Calu3 (cell line): ENCODE measurements around the gene DNAH9. TPM values are rescaled to one million over a fixed set of nuclear protein-coding genes. Genes with fewer than 3 reads are reported as not detected.

Experiments
- BruUV-seq: library from RNA; stranded (reverse); fragments of 400-500 nt; replicated peaks from 2 replicates; lab custom pipeline; 2021; lab: Mats Ljungman, UMichigan
- CTCF ChIA-PET: fragments of 300-600 bp; sonication (Branson Sonifier 250); formaldehyde crosslinking; loops from one replicate; lab custom pipeline; 2022; ENCODE audit warnings: antibody characterized with exemption; lab: Charles Lee
- DNase-seq: peaks from one replicate; pipeline ENCODE4 v3.0.0; 2022
- H3K27ac Mint-ChIP-seq: one replicate; pipeline ENCODE4 v1.8.0; 2022; ENCODE audit warnings: mixed read lengths; ENCODE audit not compliant: unreplicated experiment
- H3K27me3 Mint-ChIP-seq: one replicate; pipeline ENCODE4 v1.8.0; 2022; ENCODE audit warnings: mixed read lengths; ENCODE audit not compliant: unreplicated experiment
- H3K36me3 Mint-ChIP-seq: one replicate; pipeline ENCODE4 v1.8.0; 2022; ENCODE audit warnings: mild to moderate bottlenecking, moderate library complexity, mixed read lengths; ENCODE audit not compliant: insufficient read depth, unreplicated experiment
- H3K4me1 Mint-ChIP-seq: one replicate; pipeline ENCODE4 v1.8.0; 2022; ENCODE audit warnings: mild to moderate bottlenecking, low read depth, mixed read lengths; ENCODE audit not compliant: unreplicated experiment
- H3K4me3 Mint-ChIP-seq: one replicate; pipeline ENCODE4 v1.8.0; 2022; ENCODE audit warnings: mild to moderate bottlenecking, low read depth, moderate library complexity, mixed read lengths; ENCODE audit not compliant: unreplicated experiment
- H3K9me3 Mint-ChIP-seq: one replicate; pipeline ENCODE4 v1.8.0; 2022; ENCODE audit warnings: low read depth, mixed read lengths; ENCODE audit not compliant: unreplicated experiment
- intact Hi-C: fragments of 100-400 bp; cut with micrococcal nuclease; formaldehyde crosslinking; loops from one replicate; pipeline ENCODE4 v1.10.0; 2022; ENCODE audit not compliant: unreplicated experiment
- total RNA-seq: library from RNA; stranded (reverse); gene quantifications from 2 replicates; pipeline ENCODE4 v1.2.3, GENCODE V29; 2022
- TF ChIP-seq, protein P1 (sequence below): fragments of 200-600 bp; IDR thresholded peaks from one replicate; pipeline ENCODE4 v1.8.0; 2022; ENCODE audit warnings: antibody characterized with exemption; ENCODE audit not compliant: unreplicated experiment

Gene DNAH9
- total RNA-seq, 1 experiment from 2014 or later, result 0.19 TPM

DNA sequence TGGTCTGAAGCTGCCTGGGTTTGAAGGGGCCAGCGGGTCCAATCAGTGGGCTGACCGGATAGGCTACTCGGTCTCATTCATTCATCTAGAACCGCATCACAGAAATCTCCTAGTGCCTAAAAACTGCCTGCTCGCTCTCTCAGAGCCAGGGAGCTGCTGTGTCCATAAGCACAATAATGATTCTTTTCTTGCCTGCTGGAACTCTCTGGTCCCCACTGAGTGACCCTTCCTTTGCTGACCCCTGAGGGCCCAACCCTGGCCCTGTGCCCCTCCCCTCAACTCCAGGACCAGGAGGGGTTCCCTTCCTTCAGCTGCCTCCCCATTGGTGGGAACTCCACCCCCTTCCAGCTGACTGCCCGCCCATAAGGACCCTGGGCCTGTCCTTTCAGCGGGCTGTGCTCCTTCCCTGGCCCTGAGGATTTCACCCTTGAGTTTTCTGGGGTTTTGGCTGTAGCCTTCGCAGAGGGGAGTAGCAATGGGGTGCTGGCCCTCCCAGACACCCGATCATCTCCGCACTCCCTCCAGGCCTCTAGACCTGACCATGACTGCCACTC, 39.5 kb upstream of the DNAH9 start:
- Mint-ChIP-seq H3K27me3 (peaks cover 7% of the 10 kb centered on the region), H3K4me3 (no peak overlapping the region), H3K27ac (no peak overlapping the region), H3K36me3 (no peaks in the 10 kb centered on the region), H3K9me3 (peaks cover 3% of the 10 kb centered on the region), H3K4me1 (no peaks in the 10 kb centered on the region)
- BruUV-seq, result no TSS peak
- intact Hi-C loops, result no loop called here
- CTCF ChIA-PET, result no interaction called here
- no peak for DNase-seq
- TF ChIP-seq, protein P1, sequence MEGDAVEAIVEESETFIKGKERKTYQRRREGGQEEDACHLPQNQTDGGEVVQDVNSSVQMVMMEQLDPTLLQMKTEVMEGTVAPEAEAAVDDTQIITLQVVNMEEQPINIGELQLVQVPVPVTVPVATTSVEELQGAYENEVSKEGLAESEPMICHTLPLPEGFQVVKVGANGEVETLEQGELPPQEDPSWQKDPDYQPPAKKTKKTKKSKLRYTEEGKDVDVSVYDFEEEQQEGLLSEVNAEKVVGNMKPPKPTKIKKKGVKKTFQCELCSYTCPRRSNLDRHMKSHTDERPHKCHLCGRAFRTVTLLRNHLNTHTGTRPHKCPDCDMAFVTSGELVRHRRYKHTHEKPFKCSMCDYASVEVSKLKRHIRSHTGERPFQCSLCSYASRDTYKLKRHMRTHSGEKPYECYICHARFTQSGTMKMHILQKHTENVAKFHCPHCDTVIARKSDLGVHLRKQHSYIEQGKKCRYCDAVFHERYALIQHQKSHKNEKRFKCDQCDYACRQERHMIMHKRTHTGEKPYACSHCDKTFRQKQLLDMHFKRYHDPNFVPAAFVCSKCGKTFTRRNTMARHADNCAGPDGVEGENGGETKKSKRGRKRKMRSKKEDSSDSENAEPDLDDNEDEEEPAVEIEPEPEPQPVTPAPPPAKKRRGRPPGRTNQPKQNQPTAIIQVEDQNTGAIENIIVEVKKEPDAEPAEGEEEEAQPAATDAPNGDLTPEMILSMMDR, result no peak

- intact Hi-C loops, result no loop called here
- CTCF ChIA-PET, result no interaction called here
- no peak for DNase-seq
- TF ChIP-seq, protein P1, result no peak
- Mint-ChIP-seq H3K9me3 (peaks cover 3% of the 10 kb centered on the region), H3K4me1 (no peaks in the 10 kb centered on the region), H3K27me3 (no peaks in the 10 kb centered on the region), H3K27ac (no peak overlapping the region), H3K4me3 (no peak overlapping the region), H3K36me3 (no peaks in the 10 kb centered on the region)
- no TSS peak for BruUV-seq
Measured at GRCh38 chr17:11559601-11560000, 38.7 kb upstream of the DNAH9 start.

GRCh38 chr17:11561281-11561680, 37.0 kb upstream of the DNAH9 start:
- DNase-seq, result no peak
- peaks cover 3% of the 10 kb centered on the region for H3K9me3 Mint-ChIP-seq
- H3K36me3 Mint-ChIP-seq, result no peaks in the 10 kb centered on the region
- CTCF ChIA-PET, result no interaction called here
- no peaks in the 10 kb centered on the region for H3K27me3 Mint-ChIP-seq
- H3K4me1 Mint-ChIP-seq, result no peaks in the 10 kb centered on the region
- no TSS peak for BruUV-seq
- no peak overlapping the region for H3K4me3 Mint-ChIP-seq
- H3K27ac Mint-ChIP-seq, result no peak overlapping the region
- intact Hi-C loops, result no loop called here
- TF ChIP-seq, protein P1, result no peak

DNA sequence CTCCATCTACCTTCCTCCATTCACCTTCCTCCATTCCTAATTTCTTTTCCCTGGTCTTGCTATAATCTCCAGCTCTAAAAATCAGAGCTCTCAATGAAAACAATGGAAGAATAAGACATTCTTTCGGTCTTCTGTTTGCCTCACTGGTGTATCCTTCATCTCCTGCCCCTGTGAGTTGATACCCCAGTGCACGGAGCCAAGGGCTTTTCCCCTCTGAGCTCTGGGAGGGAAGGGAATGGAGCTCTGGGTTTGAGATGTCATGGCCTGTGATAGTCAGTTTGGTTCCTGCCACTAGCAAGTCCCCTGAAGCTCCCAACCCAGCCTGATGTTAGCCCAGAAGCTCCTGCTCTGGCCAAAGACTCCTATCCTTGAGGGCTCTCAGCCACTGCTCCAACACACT, 36.6 kb upstream of the DNAH9 start:
- TF ChIP-seq, protein P1, result no peak
- CTCF ChIA-PET, result no interaction called here
- Mint-ChIP-seq H3K36me3 (no peaks in the 10 kb centered on the region), H3K27ac (no peak overlapping the region), H3K9me3 (peaks cover 3% of the 10 kb centered on the region), H3K4me1 (no peaks in the 10 kb centered on the region), H3K27me3 (no peaks in the 10 kb centered on the region), H3K4me3 (no peak overlapping the region)
- no peak for DNase-seq
- BruUV-seq, result no TSS peak
- intact Hi-C loops, result no loop called here
